NB4 (cell line): ENCODE data around the gene CDH1.

Source experiments
- CTCF ChIP-seq: IDR thresholded peaks from one replicate; pipeline ENCODE4 v1.5.1; 2012; ENCODE audit warnings: low read depth, low read length
- MAX ChIP-seq: IDR thresholded peaks from 2 replicates; pipeline ENCODE4 v1.6.1; 2011; ENCODE audit warnings: low read depth, low read length

GRCh38 chr16:68790944-68791343 lies 53.9 kb downstream of the CDH1 start:
- TF ChIP-seq MAX: no peak
- TF ChIP-seq CTCF: no peak
